Measurements from ENCODE around the gene CCDC83.

The CCDC83 gene

DNA sequence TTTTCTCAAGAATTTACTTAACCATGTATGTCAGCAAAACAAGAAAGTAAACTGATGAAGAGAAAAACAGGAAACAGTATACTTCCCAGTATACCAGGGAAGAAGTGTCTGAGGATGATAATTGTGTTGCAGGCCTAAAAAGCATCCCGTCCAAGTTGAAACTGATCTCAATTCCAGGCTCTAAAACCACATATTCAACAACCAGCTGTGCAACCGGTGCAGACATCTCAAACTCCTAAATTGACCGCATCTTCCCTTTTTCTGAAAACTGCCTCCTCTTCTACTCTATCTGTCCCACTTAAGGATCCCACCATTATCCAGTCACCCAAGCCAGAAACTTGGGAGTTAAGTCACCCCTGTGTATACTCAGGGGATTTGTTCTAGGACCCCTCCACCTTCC is 47.2 kb downstream of the CCDC83 start:
- TF ChIP-seq, protein P1, sequence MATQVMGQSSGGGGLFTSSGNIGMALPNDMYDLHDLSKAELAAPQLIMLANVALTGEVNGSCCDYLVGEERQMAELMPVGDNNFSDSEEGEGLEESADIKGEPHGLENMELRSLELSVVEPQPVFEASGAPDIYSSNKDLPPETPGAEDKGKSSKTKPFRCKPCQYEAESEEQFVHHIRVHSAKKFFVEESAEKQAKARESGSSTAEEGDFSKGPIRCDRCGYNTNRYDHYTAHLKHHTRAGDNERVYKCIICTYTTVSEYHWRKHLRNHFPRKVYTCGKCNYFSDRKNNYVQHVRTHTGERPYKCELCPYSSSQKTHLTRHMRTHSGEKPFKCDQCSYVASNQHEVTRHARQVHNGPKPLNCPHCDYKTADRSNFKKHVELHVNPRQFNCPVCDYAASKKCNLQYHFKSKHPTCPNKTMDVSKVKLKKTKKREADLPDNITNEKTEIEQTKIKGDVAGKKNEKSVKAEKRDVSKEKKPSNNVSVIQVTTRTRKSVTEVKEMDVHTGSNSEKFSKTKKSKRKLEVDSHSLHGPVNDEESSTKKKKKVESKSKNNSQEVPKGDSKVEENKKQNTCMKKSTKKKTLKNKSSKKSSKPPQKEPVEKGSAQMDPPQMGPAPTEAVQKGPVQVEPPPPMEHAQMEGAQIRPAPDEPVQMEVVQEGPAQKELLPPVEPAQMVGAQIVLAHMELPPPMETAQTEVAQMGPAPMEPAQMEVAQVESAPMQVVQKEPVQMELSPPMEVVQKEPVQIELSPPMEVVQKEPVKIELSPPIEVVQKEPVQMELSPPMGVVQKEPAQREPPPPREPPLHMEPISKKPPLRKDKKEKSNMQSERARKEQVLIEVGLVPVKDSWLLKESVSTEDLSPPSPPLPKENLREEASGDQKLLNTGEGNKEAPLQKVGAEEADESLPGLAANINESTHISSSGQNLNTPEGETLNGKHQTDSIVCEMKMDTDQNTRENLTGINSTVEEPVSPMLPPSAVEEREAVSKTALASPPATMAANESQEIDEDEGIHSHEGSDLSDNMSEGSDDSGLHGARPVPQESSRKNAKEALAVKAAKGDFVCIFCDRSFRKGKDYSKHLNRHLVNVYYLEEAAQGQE (IDR thresholded peaks at IDR 0.05; ENCODE audit: insufficient read depth in 1 of 2, low read depth in 2 of 2, low read length in 2 of 2) = no peak
- TF ChIP-seq TAF1 (IDR thresholded peaks at IDR 0.05; ENCODE audit: borderline replicate concordance, insufficient read depth, low read length) (no peak), FOXP2 (optimal IDR thresholded peaks at IDR 0.05; ENCODE audit: borderline replicate concordance, extremely low read depth, extremely low read length, insufficient read depth) (no peak), SIN3A (IDR thresholded peaks at IDR 0.05; ENCODE audit: borderline replicate concordance, insufficient read depth, low read length) (no peak), POLR2AphosphoS5 (IDR thresholded peaks at IDR 0.05; ENCODE audit: low read depth, low read length) (no peak)

DNA sequence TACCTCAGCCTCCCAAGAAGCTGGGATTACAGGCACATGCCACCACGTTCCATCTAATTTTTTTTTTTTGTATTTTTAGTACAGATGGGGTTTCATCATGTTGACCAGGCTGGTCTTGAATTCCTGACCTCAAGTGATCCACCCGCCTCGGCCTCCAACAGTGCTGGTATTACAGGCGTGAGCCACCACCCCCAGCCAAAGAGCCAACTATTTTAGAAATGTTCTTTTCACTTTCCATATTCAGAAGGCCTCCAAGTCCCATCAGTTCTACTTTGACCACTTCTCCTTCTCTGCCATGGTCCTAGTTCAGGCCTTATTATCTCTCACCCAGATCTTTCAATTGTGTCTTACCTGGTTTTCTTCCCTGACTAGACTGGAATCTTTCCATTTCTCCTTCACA is 48.2 kb downstream of the CCDC83 start:
- TF ChIP-seq FOXP2 (optimal IDR thresholded peaks at IDR 0.05; ENCODE audit: borderline replicate concordance, extremely low read depth, extremely low read length, insufficient read depth) = no peak
- no peak for TF ChIP-seq TAF1 (IDR thresholded peaks at IDR 0.05; ENCODE audit: borderline replicate concordance, insufficient read depth, low read length)
- TF ChIP-seq, protein P1 (IDR thresholded peaks at IDR 0.05; ENCODE audit: insufficient read depth in 1 of 2, low read depth in 2 of 2, low read length in 2 of 2) = no peak
- TF ChIP-seq SIN3A (IDR thresholded peaks at IDR 0.05; ENCODE audit: borderline replicate concordance, insufficient read depth, low read length) = no peak
- no peak for TF ChIP-seq POLR2AphosphoS5 (IDR thresholded peaks at IDR 0.05; ENCODE audit: low read depth, low read length)

DNA sequence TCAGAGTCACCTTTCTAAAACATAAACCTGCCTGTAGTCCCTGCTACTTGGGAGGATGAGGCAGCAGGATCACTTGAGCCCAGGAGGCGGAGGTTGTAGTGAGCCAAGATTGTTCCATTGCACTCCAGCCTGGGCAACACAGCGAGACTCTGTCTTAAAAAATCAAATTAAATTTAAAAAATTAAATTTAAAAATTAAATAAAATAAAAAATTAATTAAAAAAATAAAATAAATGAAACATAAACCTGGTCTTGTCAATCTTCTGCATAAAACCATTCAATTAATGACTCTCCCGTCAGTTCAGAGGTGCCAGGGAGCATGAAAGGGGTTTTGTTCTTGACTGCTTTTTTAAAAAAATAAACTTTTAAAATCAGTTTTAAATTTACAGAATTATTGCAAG is 48.6 kb downstream of the CCDC83 start:
- TF ChIP-seq POLR2AphosphoS5 (IDR thresholded peaks at IDR 0.05; ENCODE audit: low read depth, low read length) (no peak), TAF1 (IDR thresholded peaks at IDR 0.05; ENCODE audit: borderline replicate concordance, insufficient read depth, low read length) (no peak), SIN3A (IDR thresholded peaks at IDR 0.05; ENCODE audit: borderline replicate concordance, insufficient read depth, low read length) (no peak), FOXP2 (optimal IDR thresholded peaks at IDR 0.05; ENCODE audit: borderline replicate concordance, extremely low read depth, extremely low read length, insufficient read depth) (no peak)
- TF ChIP-seq, protein P1 (IDR thresholded peaks at IDR 0.05; ENCODE audit: insufficient read depth in 1 of 2, low read depth in 2 of 2, low read length in 2 of 2) = no peak

DNA sequence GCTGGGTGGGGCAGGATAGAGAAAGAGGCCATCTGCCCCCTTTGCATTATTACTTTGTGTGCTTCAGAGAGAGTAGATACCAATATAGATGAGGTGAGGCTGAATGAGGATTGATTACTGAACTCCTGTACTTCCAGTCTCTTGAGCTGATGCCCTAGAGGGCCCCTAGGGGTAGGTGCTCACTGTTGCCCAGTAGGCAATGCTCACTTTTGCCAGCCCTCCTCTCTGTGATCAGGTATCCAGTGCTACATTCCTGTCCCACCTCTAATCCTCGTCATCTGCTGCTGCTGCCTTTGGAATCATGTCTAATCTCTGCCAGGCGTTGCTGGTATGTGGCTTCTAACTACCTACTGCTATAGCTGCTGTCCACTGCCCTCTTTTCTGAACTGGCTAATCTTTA is 57.2 kb downstream of the CCDC83 start:
- no peak for TF ChIP-seq POLR2AphosphoS5 (IDR thresholded peaks at IDR 0.05; ENCODE audit: low read depth, low read length)

DNA sequence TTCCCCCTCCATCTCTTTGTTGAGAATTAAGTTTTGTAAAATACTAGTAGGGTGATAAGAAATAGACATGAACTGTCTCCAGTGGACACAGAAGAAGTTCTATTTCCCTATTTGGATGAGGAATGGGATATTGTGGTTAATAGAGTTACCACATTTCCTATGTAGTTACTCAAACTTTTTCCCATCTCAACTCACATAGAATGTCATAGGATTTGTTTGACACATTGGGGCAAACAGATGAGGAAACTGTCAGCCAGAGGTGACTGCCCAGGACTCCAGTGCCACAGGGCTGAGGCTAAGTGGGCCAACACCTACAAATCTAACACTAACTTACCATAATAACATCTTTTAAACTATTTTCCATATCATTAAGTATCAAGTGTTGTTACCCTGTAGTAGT is 58.3 kb downstream of the CCDC83 start:
- TF ChIP-seq SIN3A (IDR thresholded peaks at IDR 0.05; ENCODE audit: borderline replicate concordance, insufficient read depth, low read length) (no peak), POLR2AphosphoS5 (IDR thresholded peaks at IDR 0.05; ENCODE audit: low read depth, low read length) (no peak), TAF1 (IDR thresholded peaks at IDR 0.05; ENCODE audit: borderline replicate concordance, insufficient read depth, low read length) (no peak), FOXP2 (optimal IDR thresholded peaks at IDR 0.05; ENCODE audit: borderline replicate concordance, extremely low read depth, extremely low read length, insufficient read depth) (no peak)
- TF ChIP-seq, protein P1 (IDR thresholded peaks at IDR 0.05; ENCODE audit: insufficient read depth in 1 of 2, low read depth in 2 of 2, low read length in 2 of 2) = no peak
